NOMO-1 treated with DMSO at 0.1 percent for 48 hours (cell line): ENCODE data around the gene CLEC16A.

Experiments used
- DNase-seq: peaks from one replicate; lab custom pipeline; 2025; ENCODE audit not compliant: unreplicated experiment; lab: John Stamatoyannopoulos, UW

CLEC16A gene

DNA sequence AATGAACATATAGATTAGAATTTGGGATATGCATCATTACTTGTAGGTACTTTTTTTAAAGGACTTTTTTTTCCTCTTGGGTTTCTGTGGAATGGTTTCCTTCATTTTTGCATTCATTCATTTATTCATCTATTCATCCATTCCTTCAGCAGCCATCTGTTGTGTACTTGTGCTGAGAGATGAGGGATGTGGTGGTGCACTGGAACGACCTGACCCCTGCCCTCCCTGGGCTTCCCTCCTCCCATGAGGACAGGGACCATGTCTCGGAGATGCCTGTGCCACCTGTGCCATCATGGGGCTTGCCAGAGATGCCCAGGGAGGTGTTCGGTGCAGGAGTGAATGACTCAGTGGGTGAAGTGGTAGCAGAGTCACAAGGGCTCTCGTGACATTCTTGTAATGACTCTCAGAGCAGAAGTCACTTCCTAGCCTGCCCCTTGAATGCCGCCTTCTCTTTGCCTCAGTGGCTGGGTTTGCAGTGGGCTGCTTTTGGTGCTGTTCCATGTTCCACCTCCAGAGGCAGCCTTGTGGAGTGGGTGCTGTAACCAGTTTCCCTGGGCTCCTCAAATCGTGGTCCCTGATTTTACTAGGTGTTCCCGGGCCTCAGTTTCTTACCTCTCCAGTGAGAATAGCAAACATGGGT is 43.9 kb downstream of the CLEC16A start:
- DNase-seq: no peak

DNA sequence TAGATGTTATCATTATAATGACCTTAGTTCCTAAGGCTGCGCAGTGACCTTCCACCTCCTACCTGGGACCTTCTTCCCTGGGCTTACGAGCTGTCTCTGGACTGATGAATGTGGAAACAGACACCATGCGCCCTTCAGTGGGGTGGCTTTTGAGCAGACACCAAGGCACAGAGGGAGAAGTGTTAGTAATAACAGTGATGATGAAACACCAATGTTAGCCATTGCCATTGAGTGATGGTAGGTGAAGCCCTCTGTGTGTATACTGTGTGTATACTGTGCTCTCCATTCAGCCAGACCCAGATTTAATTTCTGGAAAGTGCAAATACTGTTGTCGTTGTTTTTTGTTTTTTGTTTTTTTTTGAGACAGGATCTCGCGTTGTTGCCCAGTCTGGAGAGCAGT is 44.5 kb downstream of the CLEC16A start:
- no peak for DNase-seq

GRCh38 chr16:10989559-10989958 is 45.2 kb downstream of the CLEC16A start:
- no peak for DNase-seq

- no peak for DNase-seq
These were observed 46.0 kb downstream of the CLEC16A start for GRCh38 chr16:10990378-10990777.

GRCh38 chr16:10992112-10992511 is 47.7 kb downstream of the CLEC16A start:
- no peak for DNase-seq

DNA sequence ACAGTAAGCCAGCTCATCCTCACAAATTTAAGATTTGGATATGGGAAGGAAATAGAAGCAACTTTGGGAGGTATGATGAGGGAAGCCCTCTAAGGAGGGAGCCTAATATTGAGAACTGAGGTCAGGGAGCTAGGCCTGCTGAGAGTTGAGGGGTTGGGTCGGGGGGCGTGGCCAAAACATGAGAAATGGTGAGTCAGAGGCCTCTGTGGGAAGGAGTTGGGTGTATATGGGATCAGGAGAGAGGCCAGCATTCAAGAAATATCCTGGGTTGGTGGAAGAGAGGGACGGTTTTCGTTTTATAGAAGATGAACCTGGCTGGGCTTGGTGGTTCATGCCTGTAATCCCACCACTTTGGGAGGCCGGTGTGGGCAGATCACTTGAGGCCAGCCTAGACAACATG is 48.4 kb downstream of the CLEC16A start:
- no peak for DNase-seq

DNA sequence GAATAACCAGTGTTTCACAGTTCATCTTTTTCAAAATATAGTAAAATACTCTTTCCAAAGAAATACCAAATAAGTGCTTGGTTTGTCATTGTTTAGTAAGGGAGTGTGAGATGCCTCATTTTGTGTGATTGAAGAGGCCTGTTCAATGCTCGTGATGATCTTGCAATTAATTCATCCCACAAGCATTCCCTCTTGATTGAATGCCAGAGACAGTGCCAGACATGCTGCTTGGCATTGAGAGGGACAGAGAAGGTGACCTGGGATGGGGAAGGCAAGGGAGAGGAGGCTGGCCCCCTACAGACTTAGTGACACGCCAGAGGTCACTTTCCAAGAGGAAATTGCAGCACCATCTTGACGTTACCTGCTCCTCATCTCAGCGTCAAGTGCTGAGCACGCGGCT is 49.3 kb downstream of the CLEC16A start:
- DNase-seq: no peak

DNA sequence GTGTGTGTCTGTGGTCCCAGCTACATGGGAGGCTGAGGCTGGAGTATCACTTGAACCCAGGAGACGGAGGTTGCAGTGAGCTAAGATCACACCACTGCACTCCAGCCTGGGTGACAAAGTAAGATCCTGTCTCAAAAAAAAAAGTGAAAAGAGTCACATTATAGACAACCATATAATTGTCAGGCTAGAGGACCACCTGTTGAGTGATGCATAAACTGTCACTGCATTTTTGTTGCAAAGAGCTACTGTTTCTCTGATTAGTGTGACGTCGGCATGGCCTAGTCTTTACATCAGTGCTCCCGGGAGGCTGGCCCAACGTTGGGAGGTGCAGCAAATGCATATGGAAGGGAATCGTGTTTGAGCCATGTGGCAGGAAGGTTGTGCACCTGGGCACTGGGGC is 50.2 kb downstream of the CLEC16A start:
- no peak for DNase-seq

GRCh38 chr16:10995565-10995964 is 51.2 kb downstream of the CLEC16A start:
- no peak for DNase-seq

GRCh38 chr16:10997485-10997884 is 53.1 kb downstream of the CLEC16A start:
- no peak for DNase-seq

GRCh38 chr16:10999300-10999699 is 54.9 kb downstream of the CLEC16A start:
- no peak for DNase-seq

DNA sequence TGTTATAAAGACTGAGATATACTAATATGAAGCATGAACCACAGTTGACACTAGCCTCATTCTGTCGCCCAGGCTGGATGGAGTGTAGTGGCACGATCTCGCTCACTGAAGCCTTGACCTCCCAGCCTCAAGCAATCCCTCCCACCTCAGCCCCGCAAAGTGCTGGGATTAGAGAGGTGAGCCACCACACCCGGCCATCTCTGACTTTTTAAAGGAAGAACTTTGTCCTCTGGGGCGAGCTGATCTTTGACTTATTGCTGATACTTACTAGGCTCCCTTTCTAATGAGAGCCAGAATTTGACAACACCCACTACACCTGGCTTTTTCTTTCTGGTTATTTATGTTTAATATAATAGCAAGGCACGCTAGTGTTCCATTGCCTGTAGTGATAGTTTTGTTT is 57.2 kb downstream of the CLEC16A start:
- DNase-seq: no peak

DNA sequence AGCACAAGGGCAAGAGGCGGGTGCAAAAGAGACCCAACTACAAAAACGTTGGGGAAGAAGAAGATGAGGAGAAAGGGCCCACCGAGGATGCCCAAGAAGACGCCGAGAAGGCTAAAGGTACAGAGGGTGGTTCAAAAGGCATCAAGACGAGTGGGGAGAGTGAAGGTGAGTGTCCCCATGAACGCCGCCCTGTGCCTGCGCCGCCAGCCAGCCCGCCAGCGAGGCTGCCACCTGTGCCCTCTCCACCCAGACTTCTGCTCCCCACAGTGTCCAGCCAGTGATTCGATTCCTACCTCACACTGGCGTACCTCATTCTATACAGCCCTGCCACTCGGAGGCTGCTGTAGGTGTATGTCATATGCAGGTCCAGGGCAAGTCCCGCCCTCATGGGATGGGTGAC is 58.8 kb downstream of the CLEC16A start:
- no peak for DNase-seq

- DNase-seq: no peak
These were observed 60.0 kb downstream of the CLEC16A start for GRCh38 chr16:11004351-11004750.

DNA sequence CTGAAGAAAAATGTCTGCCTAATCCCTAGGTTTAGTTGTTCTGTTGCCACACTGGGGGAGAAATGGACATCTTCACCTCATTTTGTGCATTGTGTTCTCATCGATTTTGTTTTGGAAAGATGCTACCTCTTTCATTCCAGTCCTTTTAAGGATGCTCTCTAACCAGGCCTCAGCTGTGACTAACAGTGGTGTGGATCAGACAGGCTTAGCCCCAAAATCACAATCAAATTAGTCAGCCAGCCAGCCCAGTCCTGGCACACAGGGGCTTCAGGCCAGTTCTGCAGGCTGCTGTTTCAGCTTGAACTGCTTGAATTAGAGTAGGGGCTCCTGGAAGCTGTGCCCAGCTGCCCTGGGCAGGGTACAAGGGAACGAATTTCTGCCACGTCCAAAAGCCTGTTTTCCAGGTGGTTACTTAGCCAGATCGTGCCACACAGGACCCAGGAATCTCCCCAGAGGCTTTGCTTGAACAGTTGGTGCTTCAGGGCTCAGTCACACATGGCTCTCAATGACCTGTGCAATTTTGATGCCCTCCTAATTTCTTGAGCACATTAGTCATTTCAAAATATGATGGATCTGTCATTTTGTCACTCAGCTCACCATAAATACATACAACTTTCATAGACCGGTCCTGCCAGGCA is 60.7 kb downstream of the CLEC16A start:
- DNase-seq: no peak

- no peak for DNase-seq
These were observed 61.2 kb downstream of the CLEC16A start for GRCh38 chr16:11005611-11005975.

- DNase-seq: no peak
These were observed 62.3 kb downstream of the CLEC16A start for GRCh38 chr16:11006656-11007055.

GRCh38 chr16:11007714-11008280 is 63.4 kb downstream of the CLEC16A start:
- no peak for DNase-seq

- DNase-seq: no peak
These were observed 64.8 kb downstream of the CLEC16A start for GRCh38 chr16:11009027-11009755.

GRCh38 chr16:11010575-11011221 is 66.3 kb downstream of the CLEC16A start:
- no peak for DNase-seq

GRCh38 chr16:11011326-11011725 is 67.0 kb downstream of the CLEC16A start:
- no peak for DNase-seq

- no peak for DNase-seq
These were observed 68.5 kb downstream of the CLEC16A start for GRCh38 chr16:11012841-11013240.
